ENCODE data around the gene CUL1.

Gene CUL1

GRCh38 chr7:148793590-148793989 is 94.9 kb downstream of the CUL1 start:
- no peak overlapping the region for H3K4me3 ChIP-seq (ENCODE audit: low read depth, low read length)
- peaks cover 46% of the 10 kb centered on the region for H3K36me3 ChIP-seq (replicated peaks)
- no peak for DNase-seq
- in situ Hi-C loops (cut with HindIII; ENCODE audit: low pct_ligation_motif_present, low sequenced_read_pairs): no loop called here
- H3K27ac ChIP-seq: no peak overlapping the region
- TF ChIP-seq CTCF (IDR thresholded peaks at IDR 0.05; ENCODE audit: low read depth, low read length, missing control alignments): no peak
- no peaks in the 10 kb centered on the region for H3K27me3 ChIP-seq (replicated peaks)

- Histone ChIP-seq H3K4me3 (ENCODE audit: low read depth, low read length) (no peak overlapping the region), H3K27me3 (replicated peaks) (no peaks in the 10 kb centered on the region), H3K36me3 (replicated peaks) (peaks cover 48% of the 10 kb centered on the region), H3K27ac (no peak overlapping the region)
- DNase-seq: no peak
- in situ Hi-C loops (cut with HindIII; ENCODE audit: low pct_ligation_motif_present, low sequenced_read_pairs): no loop called here
- TF ChIP-seq CTCF (IDR thresholded peaks at IDR 0.05; ENCODE audit: low read depth, low read length, missing control alignments): no peak
Measured at GRCh38 chr7:148794476-148794875, 95.8 kb downstream of the CUL1 start.

GRCh38 chr7:148796841-148797240 is 98.1 kb downstream of the CUL1 start:
- Histone ChIP-seq H3K4me3 (ENCODE audit: low read depth, low read length) (no peak overlapping the region), H3K27ac (no peak overlapping the region), H3K27me3 (replicated peaks) (no peaks in the 10 kb centered on the region), H3K36me3 (replicated peaks) (peaks cover 49% of the 10 kb centered on the region)
- in situ Hi-C loops (cut with HindIII; ENCODE audit: low pct_ligation_motif_present, low sequenced_read_pairs): no loop called here
- no peak for DNase-seq
- no peak for TF ChIP-seq CTCF (IDR thresholded peaks at IDR 0.05; ENCODE audit: low read depth, low read length, missing control alignments)

- no peak for DNase-seq
- Histone ChIP-seq H3K36me3 (replicated peaks) (peaks cover 39% of the 10 kb centered on the region), H3K4me3 (ENCODE audit: low read depth, low read length) (no peak overlapping the region), H3K27ac (no peak overlapping the region), H3K27me3 (replicated peaks) (no peaks in the 10 kb centered on the region)
- no peak for TF ChIP-seq CTCF (IDR thresholded peaks at IDR 0.05; ENCODE audit: low read depth, low read length, missing control alignments)
- in situ Hi-C loops (cut with HindIII; ENCODE audit: low pct_ligation_motif_present, low sequenced_read_pairs): no loop called here
Measured at GRCh38 chr7:148799893-148800555, 101.3 kb downstream of the CUL1 start.

- peaks cover 35% of the 10 kb centered on the region for H3K36me3 ChIP-seq (replicated peaks)
- no peak for DNase-seq
Measured at GRCh38 chr7:148800677-148801076, 102.0 kb downstream of the CUL1 start.

More at GRCh38 chr7:148800677-148801076, 102.0 kb downstream of the CUL1 start:
- TF ChIP-seq CTCF (IDR thresholded peaks at IDR 0.05; ENCODE audit: low read depth, low read length, missing control alignments): no peak
- Histone ChIP-seq H3K27me3 (replicated peaks) (no peaks in the 10 kb centered on the region), H3K27ac (no peak overlapping the region), H3K4me3 (ENCODE audit: low read depth, low read length) (no peak overlapping the region)
- in situ Hi-C loops (cut with HindIII; ENCODE audit: low pct_ligation_motif_present, low sequenced_read_pairs): no loop called here
